HG02938 (cell line): ENCODE results near the gene ZGPAT.

ENCODE experiments used
- ATAC-seq: cut with Tn5 transposase; IDR thresholded peaks from one replicate; pipeline ENCODE4 v1.9.1; 2021; ENCODE audit warnings: mild to moderate bottlenecking, moderate library complexity; ENCODE audit not compliant: unreplicated experiment

The ZGPAT gene

GRCh38 chr20:63691711-63692435 is 16.0 kb upstream of the ZGPAT start:
- no peak for ATAC-seq

- no peak for ATAC-seq
These were observed 15.3 kb upstream of the ZGPAT start for GRCh38 chr20:63692436-63693082.

- ATAC-seq = no peak
These were observed 14.6 kb upstream of the ZGPAT start for GRCh38 chr20:63693083-63693732.

GRCh38 chr20:63693733-63694583 is 13.9 kb upstream of the ZGPAT start:
- ATAC-seq = no peak

- no peak for ATAC-seq
These were observed 13.0 kb upstream of the ZGPAT start for GRCh38 chr20:63694584-63695423.

GRCh38 chr20:63695424-63696305 is 12.2 kb upstream of the ZGPAT start:
- ATAC-seq = no peak

GRCh38 chr20:63696306-63696627 is 11.6 kb upstream of the ZGPAT start:
- ATAC-seq = no peak

GRCh38 chr20:63696628-63697356 is 11.0 kb upstream of the ZGPAT start, which contains the start of gene TNFRSF6B:
TSS of gene TNFRSF6B (plus strand) at chr20:63696652. CDS start at chr20:63696768, 116 bp downstream.
- no peak for ATAC-seq

GRCh38 chr20:63697357-63697867 is 10.4 kb upstream of the ZGPAT start:
- no peak for ATAC-seq

- ATAC-seq = no peak
These were observed 9.8 kb upstream of the ZGPAT start for GRCh38 chr20:63697868-63698545.

- no peak for ATAC-seq
These were observed 8.9 kb upstream of the ZGPAT start for GRCh38 chr20:63698739-63699465.

GRCh38 chr20:63699466-63700198 is 8.2 kb upstream of the ZGPAT start:
- no peak for ATAC-seq

GRCh38 chr20:63700199-63701050 is 7.4 kb upstream of the ZGPAT start:
- ATAC-seq = no peak

GRCh38 chr20:63701051-63701328 is 6.8 kb upstream of the ZGPAT start:
- ATAC-seq = no peak

- ATAC-seq = no peak
These were observed 6.4 kb upstream of the ZGPAT start for GRCh38 chr20:63701329-63702035.
